Mammary epithelial cell (primary cell): ENCODE data around the gene CCDC200.

Source experiments
- CTCF ChIP-seq, 2 donors: IDR thresholded peaks in 1 of 2; conservative IDR thresholded peaks in 1 of 2; 2 replicates each; pipeline ENCODE4 v1.5.1; 2011 to 2012; ENCODE audit warnings: inconsistent platforms in 2 of 2, low read length in 2 of 2, mild to moderate bottlenecking in 2 of 2, control low read depth in 1 of 2, low read depth in 1 of 2; ENCODE audit not compliant: insufficient read depth in 1 of 2; ENCODE audit errors: extremely low read depth in 1 of 2
- EZH2 ChIP-seq: IDR thresholded peaks from 2 replicates; pipeline ENCODE4 v1.6.1; 2012; ENCODE audit warnings: low read length, inconsistent platforms, borderline replicate concordance

GRCh38 chr17:43219746-43220380 is 8.6 kb downstream of the CCDC200 start:
- no peak for TF ChIP-seq CTCF (conservative IDR thresholded peaks at IDR 0.05 in 1 of 2, IDR thresholded peaks at IDR 0.05 in 1 of 2; ENCODE audit: extremely low read depth in 1 of 2, insufficient read depth in 1 of 2, low read depth in 1 of 2, low read length in 2 of 2)
- no peak for TF ChIP-seq EZH2
